Fibroblast of lung (primary cell): ENCODE measurements around the gene SLC25A27. TPM values are rescaled to one million over a fixed set of nuclear protein-coding genes. Genes with fewer than 3 reads are reported as not detected.

Experiments
- DNase-seq, 2 donors: peaks; one replicate each; pipeline versions ENCODE4 v3.0.0 to v3.0.0-alpha.2; 2010; ENCODE audit warnings: low read depth in 2 of 2
- H2AFZ ChIP-seq: 2 replicates; pipeline ENCODE4 v1.5.1; 2012; ENCODE audit warnings: low read length, control low read depth, inconsistent platforms
- H3K27ac ChIP-seq: 2 replicates; pipeline ENCODE4 v1.5.1; 2011; ENCODE audit warnings: low read length, control low read depth; ENCODE audit not compliant: insufficient read depth
- H3K27me3 ChIP-seq: 2 replicates; pipeline ENCODE4 v1.5.1; 2011; ENCODE audit warnings: mild to moderate bottlenecking, low read length; ENCODE audit not compliant: control insufficient read depth, insufficient read depth
- H3K36me3 ChIP-seq: 2 replicates; pipeline ENCODE4 v1.5.1; 2011; ENCODE audit warnings: low read length; ENCODE audit not compliant: control insufficient read depth, insufficient read depth
- H3K4me1 ChIP-seq: 2 replicates; pipeline ENCODE4 v1.5.1; 2011; ENCODE audit warnings: low read length; ENCODE audit not compliant: control insufficient read depth, insufficient read depth; ENCODE audit errors: extremely low read depth
- H3K4me2 ChIP-seq: 2 replicates; pipeline ENCODE4 v1.5.1; 2011; ENCODE audit warnings: low read length, control low read depth; ENCODE audit not compliant: insufficient read depth; ENCODE audit errors: extremely low read depth
- H3K4me3 ChIP-seq, 4 experiments: fragments of 200-600 bp in 1 of 4; sonication (generic) in 1 of 4; replicated peaks in 1 of 4; 2 replicates each; pipeline ENCODE4 v1.5.1; 2011 to 2016; ENCODE audit warnings: low read length in 4 of 4, low read depth in 3 of 4, mild to moderate bottlenecking in 3 of 4, control low read depth in 2 of 4, inconsistent platforms in 1 of 4, mixed read lengths in 1 of 4; ENCODE audit not compliant: insufficient read depth in 1 of 4; ENCODE audit errors: control extremely low read depth in 1 of 4
- H3K79me2 ChIP-seq: 2 replicates; pipeline ENCODE4 v1.5.1; 2012; ENCODE audit warnings: mild to moderate bottlenecking, low read length, inconsistent platforms; ENCODE audit not compliant: control insufficient read depth, insufficient read depth
- H3K9ac ChIP-seq: 2 replicates; pipeline ENCODE4 v1.5.1; 2011; ENCODE audit warnings: mild to moderate bottlenecking, low read length, control low read depth; ENCODE audit not compliant: insufficient read depth
- H3K9me3 ChIP-seq: 2 replicates; pipeline ENCODE4 v1.5.1; 2012; ENCODE audit warnings: low read depth, low read length; ENCODE audit not compliant: control insufficient read depth, insufficient read depth
- H4K20me1 ChIP-seq: 2 replicates; pipeline ENCODE4 v1.5.1; 2011; ENCODE audit warnings: low read length; ENCODE audit not compliant: control insufficient read depth, insufficient read depth; ENCODE audit errors: extremely low read depth
- CTCF ChIP-seq, 2 donors: IDR thresholded peaks in 1 of 2; conservative IDR thresholded peaks in 1 of 2; 1 replicate in 1 of 2; 2 replicates in 1 of 2; pipeline ENCODE4 v1.5.1; 2011 to 2012; ENCODE audit warnings: low read length in 2 of 2, control low read depth in 1 of 2, inconsistent platforms in 1 of 2, low read depth in 1 of 2, mild to moderate bottlenecking in 1 of 2
- EZH2 ChIP-seq: IDR thresholded peaks from 2 replicates; pipeline ENCODE4 v1.5.1; 2012; ENCODE audit warnings: low read length, control low read depth, mild to moderate bottlenecking; ENCODE audit errors: missing control alignments
- polyA plus RNA-seq, 2 donors: library from polyadenylated mRNA; depleted of rRNA in 1 of 2; stranded (reverse) in 1 of 2; unstranded in 1 of 2; fragments of >200 nt; gene quantifications; 2 replicates each; pipeline ENCODE4 v1.2.1, GENCODE V29; 2011 to 2012; ENCODE audit warnings: missing spikeins in 1 of 2
- total RNA-seq: library from RNA; depleted of rRNA; stranded (reverse); fragments of >200 nt; gene quantifications from 2 replicates; pipeline ENCODE4 v1.2.1, GENCODE V29; 2014

The SLC25A27 gene
- total and polyA plus RNA-seq, 2 donors (not counting 1 experiment from before 2014, with no cell fraction given), result 5.2 to 18.7 TPM

- Histone ChIP-seq H4K20me1 (no peaks in the 10 kb centered on the region), H2AFZ (no peak overlapping the region), H3K4me1 (no peaks in the 10 kb centered on the region), H3K4me3 (no peak overlapping the region), H3K79me2 (no peaks in the 10 kb centered on the region), H3K36me3 (no peaks in the 10 kb centered on the region), H3K9ac (no peak overlapping the region), H3K4me2 (no peak overlapping the region), H3K27me3 (no peaks in the 10 kb centered on the region), H3K27ac (no peak overlapping the region), H3K9me3 (no peaks in the 10 kb centered on the region)
- TF ChIP-seq EZH2 (no peak), CTCF (conservative IDR thresholded peaks at IDR 0.05 in 1 of 2, IDR thresholded peaks at IDR 0.05 in 1 of 2; ENCODE audit: low read depth in 1 of 2, low read length in 2 of 2) (no peak)
- DNase-seq, result no peak
Observed at GRCh38 chr6:46720401-46720800, 67.6 kb downstream of the SLC25A27 start.

Other genes starting within 250 kb of the SLC25A27 start
- gene RCAN2, start 161.5 kb upstream of the SLC25A27 start, total RNA-seq, result 5.6 and 11.7 TPM in 2 replicates
- gene RCAN2, start 161.5 kb upstream of the SLC25A27 start, polyA plus RNA-seq, result 4.6 and 38.0 TPM in 2 replicates
- 3.6 and 3.8 TPM in 2 replicates for gene CYP39A1, start 157 bp upstream of the SLC25A27 start, total RNA-seq
- 0.24 and 0.49 TPM in 2 replicates for gene CYP39A1, start 157 bp upstream of the SLC25A27 start, polyA plus RNA-seq
- 0.26 and 0.33 TPM in 2 replicates for gene TDRD6, start 34.9 kb downstream of the SLC25A27 start, total RNA-seq
- 0.01 TPM in 1 of 2 replicates, not detected in the other for gene TDRD6, start 34.9 kb downstream of the SLC25A27 start, polyA plus RNA-seq
- under 0.01 TPM in 1 of 2 replicates, not detected in the other for gene PLA2G7, start 82.4 kb downstream of the SLC25A27 start, total RNA-seq
- not detected in 2 replicates for gene PLA2G7, start 82.4 kb downstream of the SLC25A27 start, polyA plus RNA-seq
- not detected in 2 replicates for gene ANKRD66, start 94.0 kb downstream of the SLC25A27 start, total RNA-seq
- not detected in 2 replicates for gene ANKRD66, start 94.0 kb downstream of the SLC25A27 start, polyA plus RNA-seq
- not detected in 2 replicates for gene MEP1A, start 140.4 kb downstream of the SLC25A27 start, total RNA-seq
- gene MEP1A, start 140.4 kb downstream of the SLC25A27 start, polyA plus RNA-seq, result not detected in 2 replicates